ENCODE measurements around the gene PKDCC. TPM values are rescaled to one million over a fixed set of nuclear protein-coding genes. Genes with fewer than 3 reads are reported as not detected.

The PKDCC gene
- total and polyA plus RNA-seq, 2 of the 8 experiments (the other 6 are each of a cell fraction or from before 2014, with no cell fraction given) = 49.9 to 80.1 TPM

DNA sequence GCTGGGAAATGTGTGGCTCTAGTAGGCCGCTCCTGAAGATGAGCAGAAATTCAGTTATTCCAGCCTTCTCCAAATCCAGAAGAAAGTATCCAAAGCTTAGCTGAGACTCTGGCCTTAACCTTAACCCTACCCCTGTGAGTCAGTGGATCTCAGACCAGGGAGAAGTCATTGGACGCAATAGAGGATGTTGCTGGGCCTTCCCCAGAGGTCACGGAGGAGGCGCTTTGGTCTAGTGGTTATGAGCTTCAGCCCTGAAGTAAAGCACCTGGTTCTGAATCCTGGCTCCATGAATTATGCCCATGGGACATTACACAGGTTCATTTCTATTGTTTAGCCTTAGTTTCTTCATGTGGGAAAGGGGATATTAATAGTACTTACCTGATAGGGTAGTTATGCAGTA is 24.0 kb downstream of the PKDCC start:
- Histone ChIP-seq H3K36me3 (ENCODE audit: control insufficient read depth in 2 of 4, insufficient read depth in 4 of 4, low read length in 3 of 4) (no peaks in the 10 kb centered on the region), H4K20me1 (replicated peaks in 1 of 2; ENCODE audit: control insufficient read depth in 1 of 2, insufficient read depth in 2 of 2, low read length in 2 of 2) (no peaks in the 10 kb centered on the region), H4K8ac (ENCODE audit: extremely low read depth, insufficient read depth, low read length) (no peak overlapping the region), H3K4ac (replicated peaks; ENCODE audit: insufficient read length, low read depth, low read length) (no peak overlapping the region), H2BK5ac (ENCODE audit: low read depth, low read length) (no peak overlapping the region), H3K23me2 (ENCODE audit: low read depth, low read length) (no peaks in the 10 kb centered on the region; the same call in 1 of the 2 replicates), H2BK15ac (ENCODE audit: low read length) (no peak overlapping the region), H3K79me2 (ENCODE audit: control insufficient read depth in 1 of 2, insufficient read depth in 2 of 2, low read length in 2 of 2) (no peaks in the 10 kb centered on the region), H3K4me2 (ENCODE audit: insufficient read depth in 1 of 2, low read depth in 2 of 2, low read length in 2 of 2) (no peak overlapping the region), H3K27ac (ENCODE audit: low read depth, low read length) (no peak overlapping the region), H2BK120ac (replicated peaks; ENCODE audit: low read depth, low read length) (no peak overlapping the region), H2AFZ (ENCODE audit: low read length) (no peak overlapping the region), H3K14ac (ENCODE audit: insufficient read length) (no peak overlapping the region), H3K4me3 (ENCODE audit: extremely low read depth in 1 of 4, insufficient read depth in 2 of 4, low read depth in 3 of 4, low read length in 4 of 4) (no peak overlapping the region), H2BK20ac (ENCODE audit: low read length) (no peak overlapping the region), H2BK12ac (ENCODE audit: low read depth, low read length) (no peak overlapping the region; the same call in 1 of the 2 replicates), H3K27me3 (replicated peaks in 1 of 4; ENCODE audit: control insufficient read depth in 3 of 4, extremely low read depth in 1 of 4, insufficient read depth in 3 of 4, low read length in 3 of 4) (no peaks in the 10 kb centered on the region), H3K23ac (ENCODE audit: insufficient read length) (no peak overlapping the region), H3K56ac (replicated peaks; ENCODE audit: insufficient read length, low read depth, low read length) (no peak overlapping the region), H3K79me1 (ENCODE audit: low read depth, low read length) (no peaks in the 10 kb centered on the region), H3K9ac (replicated peaks in 1 of 4; ENCODE audit: extremely low read depth in 1 of 4, low read depth in 3 of 4, low read length in 3 of 4) (no peak overlapping the region), H3K18ac (ENCODE audit: extremely low read depth, low read length) (no peak overlapping the region), H3K9me3 (ENCODE audit: insufficient read depth in 2 of 2, low read depth in 1 of 2, low read length in 1 of 2) (no peaks in the 10 kb centered on the region), H2AK5ac (ENCODE audit: low read depth, low read length) (no peak overlapping the region), H4K91ac (replicated peaks; ENCODE audit: insufficient read length, low read length) (no peak overlapping the region), H4K5ac (ENCODE audit: insufficient read length, low read depth, low read length) (no peak overlapping the region), H3K4me1 (replicated peaks in 1 of 4; ENCODE audit: control insufficient read depth in 3 of 4, insufficient read depth in 4 of 4, low read length in 3 of 4) (peaks cover 0 to 9% (median 1%) of the 10 kb centered on the region in 4 experiments; a peak in 4 of 7 replicates)
- DNase-seq (ENCODE audit: low read depth in 1 of 2, low spot score in 2 of 2) (no peak), FAIRE-seq (no peak)
- WGBS, 2 experiments (ENCODE audit: extremely low coverage in 1 of 2, insufficient coverage in 1 of 2, insufficient read length in 1 of 2, insufficient replicate concordance in 2 of 2, low coverage in 1 of 2, low lambda C conversion rate in 2 of 2, missing lambda C conversion rate in 1 of 2) = 92% methylated on average over 4 of the region's 4 CpGs; no CpG with 5 or more reads in 1 of the 2 experiments
- ChIA-PET CTCF (ENCODE audit: partially characterized antibody) (interaction anchor here (0.8 to 25.9 kb wide), 16 partner anchors 9 to 267 kb away, joined by 3 to 890 read pairs (median 4); no protein-coding TSS in a partner anchor), POLR2A (ENCODE audit: partially characterized antibody) (interaction anchor here (0.6 to 2.3 kb wide), 3 partner anchors 10 to 131 kb away, joined by 4 to 8 read pairs (median 5); no protein-coding TSS in a partner anchor)
- TF ChIP-seq FOSL1 (IDR thresholded peaks at IDR 0.05; ENCODE audit: insufficient read depth, low read depth, low read length) (no peak), CBX8 (IDR thresholded peaks at IDR 0.05; ENCODE audit: borderline replicate concordance, low read depth, low read length) (no peak), PHF8 (conservative IDR thresholded peaks at IDR 0.05; ENCODE audit: low read depth, low read length) (no peak), KDM5A (IDR thresholded peaks at IDR 0.05; ENCODE audit: low read length) (no peak), RFX5 (IDR thresholded peaks at IDR 0.05; ENCODE audit: borderline replicate concordance, low read depth, low read length) (no peak), SP1 (IDR thresholded peaks at IDR 0.05; ENCODE audit: low read depth, low read length) (no peak), GTF2F1 (IDR thresholded peaks at IDR 0.05; ENCODE audit: borderline replicate concordance, low read depth, low read length) (no peak), BRCA1 (IDR thresholded peaks at IDR 0.05; ENCODE audit: low read depth, low read length) (no peak), TBP (IDR thresholded peaks at IDR 0.05; ENCODE audit: low read depth, low read length) (no peak), JUN (IDR thresholded peaks at IDR 0.05; ENCODE audit: low read depth, low read length) (no peak), EP300 (IDR thresholded peaks at IDR 0.05; ENCODE audit: borderline replicate concordance in 1 of 2, low read depth in 2 of 2, low read length in 2 of 2) (no peak), JUND (IDR thresholded peaks at IDR 0.05; ENCODE audit: low read length) (no peak), CEBPB (IDR thresholded peaks at IDR 0.05; ENCODE audit: low read depth, low read length) (no peak)
- TF ChIP-seq, protein P1, sequence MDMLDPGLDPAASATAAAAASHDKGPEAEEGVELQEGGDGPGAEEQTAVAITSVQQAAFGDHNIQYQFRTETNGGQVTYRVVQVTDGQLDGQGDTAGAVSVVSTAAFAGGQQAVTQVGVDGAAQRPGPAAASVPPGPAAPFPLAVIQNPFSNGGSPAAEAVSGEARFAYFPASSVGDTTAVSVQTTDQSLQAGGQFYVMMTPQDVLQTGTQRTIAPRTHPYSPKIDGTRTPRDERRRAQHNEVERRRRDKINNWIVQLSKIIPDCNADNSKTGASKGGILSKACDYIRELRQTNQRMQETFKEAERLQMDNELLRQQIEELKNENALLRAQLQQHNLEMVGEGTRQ (IDR thresholded peaks at IDR 0.05; ENCODE audit: low read length) = no peak
